SK-N-SH (cell line): Measurements from ENCODE around the gene DTD2. TPM values are rescaled to one million over a fixed set of nuclear protein-coding genes. Genes with fewer than 3 reads are reported as not detected.

Source experiments
- CTCF ChIA-PET: fragments of 300-600, 350-600 bp; formaldehyde crosslinking; extraction: SDS; loops from one replicate; lab custom pipeline; 2021; lab: Yijun Ruan, JAX
- POLR2A ChIA-PET: fragments of 350-600 bp; sonication (Branson Sonifier 250); formaldehyde crosslinking; extraction: SDS; loops from one replicate; lab custom pipeline; 2020; ENCODE audit warnings: antibody characterized with exemption, inconsistent platforms; lab: Yijun Ruan, JAX
- DNase-seq: peaks from one replicate; pipeline ENCODE4 v3.0.0; 2012
- H2AFZ ChIP-seq: fragments of 200-600 bp; sonication (generic); 2 replicates; pipeline ENCODE4 v1.8.1; 2016; ENCODE audit warnings: antibody characterized with exemption, mild to moderate bottlenecking, low read depth
- H3F3A ChIP-seq: fragments of 200-600 bp; sonication (generic); replicated peaks from 2 replicates; pipeline ENCODE3; 2016; ENCODE audit warnings: antibody characterized with exemption, mild to moderate bottlenecking; ENCODE audit not compliant: insufficient read depth
- H3K27ac ChIP-seq, 2 experiments: fragments of 200-500 bp in 1 of 2; fragments of 200-600 bp in 1 of 2; sonication (Bioruptor generic) in 1 of 2; sonication (generic), shearing (Covaris generic) in 1 of 2; 2 replicates each; pipeline versions ENCODE4 v1.5.1 to v1.6.1; 2014 to 2016; ENCODE audit warnings: low read depth in 2 of 2, inconsistent platforms in 1 of 2, low read length in 1 of 2, mild to moderate bottlenecking in 1 of 2, mixed read lengths in 1 of 2
- H3K27me3 ChIP-seq: fragments of 200-600 bp; sonication (generic), shearing (Covaris generic); 2 replicates; pipeline ENCODE4 v1.6.1; 2016; ENCODE audit warnings: mixed run types; ENCODE audit not compliant: insufficient read depth
- H3K36me3 ChIP-seq, 2 experiments: fragments of 200-500 bp in 1 of 2; fragments of 200-600 bp in 1 of 2; sonication (Bioruptor generic) in 1 of 2; sonication (generic) in 1 of 2; replicated peaks in 1 of 2; 2 replicates each; pipeline versions ENCODE3 to v1.5.1; 2014 to 2016; ENCODE audit warnings: low read length in 1 of 2, mild to moderate bottlenecking in 1 of 2; ENCODE audit not compliant: insufficient read depth in 2 of 2, control insufficient read depth in 1 of 2
- H3K4me1 ChIP-seq, 2 experiments: fragments of 200-500 bp in 1 of 2; fragments of 200-600 bp in 1 of 2; sonication (Bioruptor generic) in 1 of 2; sonication (generic), shearing (Covaris generic) in 1 of 2; 2 replicates each; pipeline versions ENCODE4 v1.5.1 to v1.6.1; 2014 to 2016; ENCODE audit warnings: low read depth in 1 of 2, low read length in 1 of 2, mixed run types in 1 of 2; ENCODE audit not compliant: insufficient read depth in 2 of 2, control insufficient read depth in 1 of 2
- H3K4me2 ChIP-seq: fragments of 200-600 bp; sonication (generic), shearing (Covaris generic); 2 replicates; pipeline ENCODE4 v1.6.1; 2017; ENCODE audit warnings: mixed run types
- H3K4me3 ChIP-seq, 2 experiments: fragments of 200-500 bp in 1 of 2; fragments of 200-600 bp in 1 of 2; sonication (Bioruptor generic) in 1 of 2; sonication (generic), shearing (Covaris generic) in 1 of 2; 2 replicates each; pipeline versions ENCODE4 v1.5.1 to v1.8.1; 2014 to 2016; ENCODE audit warnings: low read depth in 2 of 2, inconsistent platforms in 1 of 2, low read length in 1 of 2, mild to moderate bottlenecking in 1 of 2, mixed read lengths in 1 of 2, moderate library complexity in 1 of 2
- H3K79me2 ChIP-seq: fragments of 200-600 bp; sonication (generic); 2 replicates; pipeline ENCODE4 v1.8.1; 2017; ENCODE audit warnings: mild to moderate bottlenecking; ENCODE audit not compliant: insufficient read depth
- H3K9ac ChIP-seq: fragments of 200-600 bp; sonication (generic); 2 replicates; pipeline ENCODE4 v1.6.1; 2017; ENCODE audit warnings: mixed run types
- H3K9me2 ChIP-seq: fragments of 200-600 bp; sonication (generic); 2 replicates; pipeline ENCODE4 v1.6.1; 2017; ENCODE audit warnings: mixed run types
- H3K9me3 ChIP-seq: fragments of 200-600 bp; sonication (generic); 2 replicates; pipeline ENCODE4 v1.6.1; 2017; ENCODE audit warnings: mixed run types, mild to moderate bottlenecking, moderate library complexity
- H4K20me1 ChIP-seq: fragments of 200-600 bp; sonication (generic); 2 replicates; pipeline ENCODE4 v1.6.1; 2017; ENCODE audit warnings: mild to moderate bottlenecking, mixed run types; ENCODE audit not compliant: insufficient read depth
- CHD2 ChIP-seq: fragments of 150-350 bp; IDR thresholded peaks from 2 replicates; pipeline ENCODE4 v1.6.1; 2018; ENCODE audit warnings: low read length; ENCODE audit not compliant: partially characterized antibody
- CTCF ChIP-seq: fragments of 200-600 bp; sonication (generic); IDR thresholded peaks from 2 replicates; pipeline ENCODE4 v1.6.1; 2017; ENCODE audit warnings: antibody characterized with exemption, mild to moderate bottlenecking, moderate library complexity
- EP300 ChIP-seq, 2 experiments: IDR thresholded peaks; 2 replicates each; pipeline versions ENCODE4 v1.4.0 to v1.6.1; 2012; ENCODE audit warnings: borderline replicate concordance in 1 of 2, low read depth in 1 of 2, low read length in 1 of 2
- EZH2phosphoT487 ChIP-seq: fragments of 200-600 bp; sonication (generic); IDR thresholded peaks from 2 replicates; pipeline ENCODE4 v1.6.1; 2017; ENCODE audit warnings: low read depth, mixed run types, mild to moderate bottlenecking, antibody characterized with exemption, moderate library complexity, borderline replicate concordance
- FOSL2 ChIP-seq: IDR thresholded peaks from 2 replicates; pipeline ENCODE4 v1.4.0; 2012; ENCODE audit warnings: low read depth, mild to moderate bottlenecking, moderate library complexity, borderline replicate concordance
- FOXJ3 ChIP-seq: sonication (generic); formaldehyde crosslinking; IDR thresholded peaks from 2 replicates; pipeline ENCODE4 v1.5.1; 2020; ENCODE audit warnings: mild to moderate bottlenecking, missing genetic modification reagents
- GABPA ChIP-seq: IDR thresholded peaks from 2 replicates; pipeline ENCODE4 v1.4.0; 2012; ENCODE audit warnings: low read depth, mild to moderate bottlenecking
- GATA2 ChIP-seq: sonication (generic); formaldehyde crosslinking; IDR thresholded peaks from 2 replicates; pipeline ENCODE4 v1.5.0; 2020; ENCODE audit warnings: mild to moderate bottlenecking, missing genetic modification reagents
- IRF3 ChIP-seq: fragments of 150-350 bp; IDR thresholded peaks from 2 replicates; pipeline ENCODE4 v1.6.1; 2016; ENCODE audit warnings: mild to moderate bottlenecking, low read depth, low read length
- MEF2A ChIP-seq: IDR thresholded peaks from 2 replicates; pipeline ENCODE4 v1.4.0; 2012; ENCODE audit warnings: low read depth, borderline replicate concordance
- NFIC ChIP-seq: IDR thresholded peaks from 2 replicates; pipeline ENCODE4 v1.4.0; 2012; ENCODE audit warnings: borderline replicate concordance
- NRF1 ChIP-seq: IDR thresholded peaks from 2 replicates; pipeline ENCODE4 v1.6.1; 2012; ENCODE audit warnings: low read depth, mild to moderate bottlenecking, low read length
- POLR2AphosphoS5 ChIP-seq: IDR thresholded peaks from 2 replicates; pipeline ENCODE4 v1.6.1; 2012; ENCODE audit warnings: low read depth, low read length
- RAD21 ChIP-seq: IDR thresholded peaks from 2 replicates; pipeline ENCODE4 v1.6.1; 2012; ENCODE audit warnings: mild to moderate bottlenecking, low read length
- RCOR1 ChIP-seq: fragments of 150-350 bp; IDR thresholded peaks from 2 replicates; pipeline ENCODE4 v1.6.1; 2017; ENCODE audit warnings: antibody characterized with exemption, low read length
- REST ChIP-seq: IDR thresholded peaks from 2 replicates; pipeline ENCODE4 v1.6.1; 2012; ENCODE audit warnings: mild to moderate bottlenecking, low read depth, low read length, moderate library complexity
- RXRA ChIP-seq: IDR thresholded peaks from 2 replicates; pipeline ENCODE4 v1.4.0; 2012; ENCODE audit warnings: low read depth, mild to moderate bottlenecking, borderline replicate concordance
- SMC3 ChIP-seq: IDR thresholded peaks from 2 replicates; pipeline ENCODE4 v1.6.1; 2012; ENCODE audit warnings: low read depth, low read length, improper control_type of control experiment
- USF1 ChIP-seq: IDR thresholded peaks from 2 replicates; pipeline ENCODE4 v1.4.0; 2012; ENCODE audit warnings: low read depth, borderline replicate concordance
- YY1 ChIP-seq: IDR thresholded peaks from 2 replicates; pipeline ENCODE4 v1.4.0; 2012; ENCODE audit warnings: low read depth, mild to moderate bottlenecking
- polyA plus RNA-seq, 3 experiments: library from polyadenylated mRNA; depleted of rRNA; stranded (reverse); fragments of >200 nt; gene quantifications; 2 replicates each; pipeline ENCODE4 v1.2.3, GENCODE V29; 2012

DTD2 gene
- polyA plus RNA-seq, 1 of the 3 experiments (the other 2 are of a cell fraction): 10.5 TPM

GRCh38 chr14:31425905-31426304 lies 31.4 kb downstream of the DTD2 start:
- Histone ChIP-seq H3K9me2 (no peaks in the 10 kb centered on the region), H2AFZ (no peak overlapping the region), H3K9me3 (no peaks in the 10 kb centered on the region), H3K4me3 (no peak overlapping the region), H3K27me3 (no peaks in the 10 kb centered on the region), H4K20me1 (no peaks in the 10 kb centered on the region), H3K4me2 (no peak overlapping the region), H3K79me2 (no peaks in the 10 kb centered on the region)
- POLR2A ChIA-PET: no interaction called here
- TF ChIP-seq EP300 (IDR thresholded peaks at IDR 0.05; ENCODE audit: borderline replicate concordance in 1 of 2, low read depth in 1 of 2, low read length in 1 of 2) (no peak), REST (no peak), POLR2AphosphoS5 (no peak), YY1 (no peak), FOSL2 (no peak), NRF1 (no peak), IRF3 (no peak), RXRA (no peak), GABPA (no peak), CHD2 (no peak), RAD21 (no peak), EZH2phosphoT487 (no peak), GATA2 (no peak), USF1 (no peak), CTCF (no peak), RCOR1 (no peak), MEF2A (no peak), SMC3 (no peak), FOXJ3 (CRISPR knock-in tag) (no peak), NFIC (no peak)
- TF ChIP-seq, all 33 proteins: peak for 0
- Histone ChIP-seq H3K36me3 (no peaks in the 10 kb centered on the region), H3K4me1 (peaks cover 0 to 6% of the 10 kb centered on the region in 2 experiments; a peak in 2 of 4 replicates), H3K9ac (no peak overlapping the region), H3K27ac (no peak overlapping the region), H3F3A (no peaks in the 10 kb centered on the region)
- CTCF ChIA-PET: interaction anchor here (0.6 kb wide), 1 partner anchor 16 kb away, joined by 3 read pairs; no protein-coding TSS in a partner anchor
- DNase-seq: no peak
